SKM-1 (cell line): ENCODE data around the gene MPP7.

Experiments used
- DNase-seq: peaks from one replicate; lab custom pipeline; 2025; ENCODE audit not compliant: unreplicated experiment; lab: John Stamatoyannopoulos, UW

MPP7 gene

GRCh38 chr10:28307267-28307666, 4.4 kb upstream of the MPP7 start:
- DNase-seq, result no peak

GRCh38 chr10:28305553-28305952, 2.7 kb upstream of the MPP7 start:
- DNase-seq, result no peak

GRCh38 chr10:28304032-28304571, 1.2 kb upstream of the MPP7 start:
- no peak for DNase-seq

GRCh38 chr10:28302012-28302637, 739 bp downstream of the MPP7 start:
- DNase-seq, result no peak

- no peak for DNase-seq
Observed at GRCh38 chr10:28300027-28300426, 2.8 kb downstream of the MPP7 start.

- no peak for DNase-seq
Observed at GRCh38 chr10:28298951-28299350, 3.9 kb downstream of the MPP7 start.

- DNase-seq, result no peak
Observed at GRCh38 chr10:28296023-28296422, 6.8 kb downstream of the MPP7 start.

- DNase-seq, result no peak
Observed at GRCh38 chr10:28295336-28295735, 7.5 kb downstream of the MPP7 start.

GRCh38 chr10:28294809-28295208, 8.1 kb downstream of the MPP7 start:
- no peak for DNase-seq

- no peak for DNase-seq
Observed at GRCh38 chr10:28294169-28294532, 8.7 kb downstream of the MPP7 start.

- no peak for DNase-seq
Observed at GRCh38 chr10:28293236-28294168, 9.4 kb downstream of the MPP7 start.

GRCh38 chr10:28291881-28292297, 11.0 kb downstream of the MPP7 start:
- DNase-seq, result no peak

- DNase-seq, result no peak
Observed at GRCh38 chr10:28285816-28286215, 17.0 kb downstream of the MPP7 start.

- no peak for DNase-seq
Observed at GRCh38 chr10:28284126-28284525, 18.7 kb downstream of the MPP7 start.

GRCh38 chr10:28283251-28283650, 19.6 kb downstream of the MPP7 start:
- no peak for DNase-seq

GRCh38 chr10:28282336-28282735, 20.5 kb downstream of the MPP7 start:
- no peak for DNase-seq

- DNase-seq, result no peak
Observed at GRCh38 chr10:28281726-28282315, 21.0 kb downstream of the MPP7 start.

GRCh38 chr10:28280652-28281051, 22.2 kb downstream of the MPP7 start:
- DNase-seq, result no peak

GRCh38 chr10:28279878-28280277, 23.0 kb downstream of the MPP7 start:
- no peak for DNase-seq

GRCh38 chr10:28278842-28279241, 24.0 kb downstream of the MPP7 start:
- DNase-seq, result no peak

- DNase-seq, result no peak
Observed at GRCh38 chr10:28276384-28276783, 26.5 kb downstream of the MPP7 start.

- DNase-seq, result no peak
Observed at GRCh38 chr10:28274475-28274874, 28.4 kb downstream of the MPP7 start.
